Activated naive CD4-positive, alpha-beta T cell treated with anti-CD3 and anti-CD28 coated beads, Interleukin-2, amount 50 U/mL, for 16 hours (primary cell): ENCODE results near the gene ANKRD65.

Experiments used
- DNase-seq: peaks from one replicate; pipeline ENCODE4 v3.0.0-alpha.2; 2020

ANKRD65 gene

GRCh38 chr1:1441002-1441888 is 20.2 kb upstream of the ANKRD65 start:
- peak; percentile 66 for DNase-seq

- DNase-seq, result no peak
Measured at GRCh38 chr1:1440262-1441001, 19.4 kb upstream of the ANKRD65 start.

- DNase-seq, result no peak
Measured at GRCh38 chr1:1439546-1440261, 18.6 kb upstream of the ANKRD65 start.

GRCh38 chr1:1438531-1439381 is 17.7 kb upstream of the ANKRD65 start:
- DNase-seq, result no peak

GRCh38 chr1:1437904-1438376 is 16.9 kb upstream of the ANKRD65 start:
- no peak for DNase-seq

- DNase-seq, result no peak
Measured at GRCh38 chr1:1437033-1437903, 16.2 kb upstream of the ANKRD65 start.

GRCh38 chr1:1436630-1437032 is 15.6 kb upstream of the ANKRD65 start:
- no peak for DNase-seq

GRCh38 chr1:1435911-1436629 is 15.0 kb upstream of the ANKRD65 start:
- no peak for DNase-seq

- DNase-seq, result peak; percentile 68
Measured at GRCh38 chr1:1435106-1435903, 14.2 kb upstream of the ANKRD65 start, which contains the start of gene VWA1. Gene VWA1, plus strand, starts transcription at chr1:1435690. Its CDS starts 59 bp downstream, at chr1:1435749.

GRCh38 chr1:1434824-1435105 is 13.7 kb upstream of the ANKRD65 start:
- DNase-seq, result no peak

GRCh38 chr1:1434131-1434823 is 13.2 kb upstream of the ANKRD65 start:
- no peak for DNase-seq

- peak; percentile 66 for DNase-seq
Measured at GRCh38 chr1:1433804-1434130, 12.7 kb upstream of the ANKRD65 start.

- DNase-seq, result no peak
Measured at GRCh38 chr1:1432951-1433803, 12.1 kb upstream of the ANKRD65 start.

- no peak for DNase-seq
Measured at GRCh38 chr1:1432274-1432950, 11.3 kb upstream of the ANKRD65 start.

- DNase-seq, result no peak
Measured at GRCh38 chr1:1431845-1432273, 10.8 kb upstream of the ANKRD65 start.

GRCh38 chr1:1430992-1431844 is 10.1 kb upstream of the ANKRD65 start:
- DNase-seq, result no peak
